Measurements from ENCODE around the gene KCNQ1.

GRCh38 chr11:2529173-2529572 is 84.4 kb downstream of the KCNQ1 start:
- TF ChIP-seq CTCF (conservative IDR thresholded peaks at IDR 0.05 in 1 of 2, IDR thresholded peaks at IDR 0.05 in 1 of 2; ENCODE audit: low read depth in 1 of 2, low read length in 2 of 2) = no peak
- no peak for TF ChIP-seq EZH2 (IDR thresholded peaks at IDR 0.05; ENCODE audit: low read length, missing control alignments)

Data from fibroblast of lung (primary cell).